Ovary (tissue), 9 donors: ENCODE measurements around the gene LDAH. TPM values are rescaled to one million over a fixed set of nuclear protein-coding genes. Genes with fewer than 3 reads are reported as not detected.

Experiments
- DNase-seq, 5 donors: peaks; one replicate each; pipeline ENCODE4 v3.0.0-alpha.2; 2019 to 2020
- H3K27ac ChIP-seq, 2 donors: fragments of 200-600 bp; one replicate each; pipeline versions ENCODE4 v1.5.1 to v1.8.0; 2019 to 2022
- H3K27me3 ChIP-seq: fragments of 200-600 bp; one replicate; pipeline ENCODE4 v1.8.0; 2022
- H3K36me3 ChIP-seq: fragments of 200-600 bp; sonication (generic); one replicate; pipeline ENCODE4 v1.5.1; 2019
- H3K4me1 ChIP-seq: one replicate; pipeline ENCODE4 v1.8.1; 2013; ENCODE audit warnings: mild to moderate bottlenecking, moderate library complexity; ENCODE audit not compliant: insufficient read depth
- H3K4me3 ChIP-seq: fragments of 200-600 bp; sonication (generic); one replicate; pipeline ENCODE4 v1.5.1; 2017
- H3K9me3 ChIP-seq, 2 donors: fragments of 200-600 bp in 1 of 2; sonication (generic) in 1 of 2; one replicate each; pipeline versions ENCODE4 v1.5.1 to v1.8.1; 2013 to 2019; ENCODE audit warnings: mild to moderate bottlenecking in 1 of 2, moderate library complexity in 1 of 2
- EP300 ChIP-seq: sonication (generic); formaldehyde crosslinking; IDR thresholded peaks from one replicate; pipeline ENCODE4 v1.6.1; 2017; ENCODE audit warnings: antibody characterized with exemption
- POLR2A ChIP-seq: fragments of 450-650 bp; IDR thresholded peaks from one replicate; pipeline ENCODE4 v1.6.1; 2017; ENCODE audit warnings: antibody characterized with exemption, mild to moderate bottlenecking, moderate library complexity
- WGBS, 3 donors: extraction: QIAGEN DNeasy Blood & Tissue Kit in 1 of 3; methylation state at CpG; one replicate each; pipeline versions ENCODE4 v1.1.5 to v1.1.7; 2013 to 2017; 5-methylcytosine and 5-hydroxymethylcytosine counted together
- intact Hi-C, 4 donors: fragments of 100-400 bp; cut with DNase I; formaldehyde crosslinking; loops; one replicate each; pipeline versions ENCODE4 v1.11.0 to v1.15.1; 2022 to 2023
- polyA plus RNA-seq, 2 donors: library from polyadenylated mRNA; stranded (reverse); fragments of 200-250 nt in 1 of 2; fragments of 350-450 nt in 1 of 2; fragmentation: Illumina TruSeq in 1 of 2; extraction: RNeasy Lipid Tissue Mini Kit (QIAGEN cat#74804) in 1 of 2; gene quantifications; one replicate each; pipeline ENCODE4 v1.2.3, GENCODE V29; 2013 to 2014
- total RNA-seq, 7 donors: library from RNA; depleted of rRNA in 2 of 7; stranded (reverse); fragments of >200 nt in 2 of 7; fragmentation: NEBNext Ultra II Directional in 3 of 7; extraction: Animal tissue kit (Norgen Biotek cat#: 25700) in 3 of 7; gene quantifications; one replicate each; pipeline versions ENCODE4 v1.1.0 to v1.2.4, GENCODE V29; 2016 to 2023
- TF ChIP-seq, protein P1 (sequence below), 3 donors: fragments of 450-650 bp in 2 of 3; fragments of 200-600 bp in 1 of 3; IDR thresholded peaks; one replicate each; pipeline versions ENCODE4 v1.5.1 to v1.8.0; 2016 to 2022; ENCODE audit warnings: antibody characterized with exemption in 3 of 3, mild to moderate bottlenecking in 1 of 3
- donor health status: DM: no; HTN: no; CAD: no; lungs with moderate emphysema.
- donor health status: DM: no; HTN: no; CAD: no.
- donor health status: Bipolar disorder and iron deficiency.
- donor health status: DM: yes; HTN: yes; CAD: no.
- donor health status: DM: no; HTN: no; CAD: no.
- donor health status: DM: yes; HTN: yes; CAD: no.

Gene LDAH
- total and polyA plus RNA-seq, 9 donors, result 4.0 to 21.0 (median 11.0) TPM

- Histone ChIP-seq H3K27ac (no peak overlapping the region), H3K4me3 (no peak overlapping the region), H3K27me3 (no peaks in the 10 kb centered on the region), H3K36me3 (no peaks in the 10 kb centered on the region), H3K4me1 (no peaks in the 10 kb centered on the region), H3K9me3 (no peaks in the 10 kb centered on the region)
- TF ChIP-seq EP300 (no peak), POLR2A (no peak)
- TF ChIP-seq, protein P1, sequence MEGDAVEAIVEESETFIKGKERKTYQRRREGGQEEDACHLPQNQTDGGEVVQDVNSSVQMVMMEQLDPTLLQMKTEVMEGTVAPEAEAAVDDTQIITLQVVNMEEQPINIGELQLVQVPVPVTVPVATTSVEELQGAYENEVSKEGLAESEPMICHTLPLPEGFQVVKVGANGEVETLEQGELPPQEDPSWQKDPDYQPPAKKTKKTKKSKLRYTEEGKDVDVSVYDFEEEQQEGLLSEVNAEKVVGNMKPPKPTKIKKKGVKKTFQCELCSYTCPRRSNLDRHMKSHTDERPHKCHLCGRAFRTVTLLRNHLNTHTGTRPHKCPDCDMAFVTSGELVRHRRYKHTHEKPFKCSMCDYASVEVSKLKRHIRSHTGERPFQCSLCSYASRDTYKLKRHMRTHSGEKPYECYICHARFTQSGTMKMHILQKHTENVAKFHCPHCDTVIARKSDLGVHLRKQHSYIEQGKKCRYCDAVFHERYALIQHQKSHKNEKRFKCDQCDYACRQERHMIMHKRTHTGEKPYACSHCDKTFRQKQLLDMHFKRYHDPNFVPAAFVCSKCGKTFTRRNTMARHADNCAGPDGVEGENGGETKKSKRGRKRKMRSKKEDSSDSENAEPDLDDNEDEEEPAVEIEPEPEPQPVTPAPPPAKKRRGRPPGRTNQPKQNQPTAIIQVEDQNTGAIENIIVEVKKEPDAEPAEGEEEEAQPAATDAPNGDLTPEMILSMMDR (IDR thresholded peaks at IDR 0.05), result no peak
- no peak for DNase-seq
- 95 to 99% (median 97%) methylated on average over 2 of the region's 2 CpGs for WGBS, 3 donors
- intact Hi-C loops, result no loop called here
Observed at GRCh38 chr2:20706217-20706616, 116.7 kb downstream of the LDAH start.

- Histone ChIP-seq H3K27me3 (no peaks in the 10 kb centered on the region), H3K27ac (no peak overlapping the region), H3K4me3 (no peak overlapping the region), H3K4me1 (no peaks in the 10 kb centered on the region), H3K36me3 (no peaks in the 10 kb centered on the region), H3K9me3 (no peaks in the 10 kb centered on the region)
- TF ChIP-seq POLR2A, result no peak
- TF ChIP-seq EP300, result no peak
- TF ChIP-seq, protein P1 (IDR thresholded peaks at IDR 0.05), result no peak
- intact Hi-C loops, result no loop called here
- no peak for DNase-seq
- 37 to 81% (median 68%) methylated on average over 1 of the region's 1 CpG for WGBS, 3 donors
Observed at GRCh38 chr2:20704886-20705285, 118.0 kb downstream of the LDAH start.

DNA sequence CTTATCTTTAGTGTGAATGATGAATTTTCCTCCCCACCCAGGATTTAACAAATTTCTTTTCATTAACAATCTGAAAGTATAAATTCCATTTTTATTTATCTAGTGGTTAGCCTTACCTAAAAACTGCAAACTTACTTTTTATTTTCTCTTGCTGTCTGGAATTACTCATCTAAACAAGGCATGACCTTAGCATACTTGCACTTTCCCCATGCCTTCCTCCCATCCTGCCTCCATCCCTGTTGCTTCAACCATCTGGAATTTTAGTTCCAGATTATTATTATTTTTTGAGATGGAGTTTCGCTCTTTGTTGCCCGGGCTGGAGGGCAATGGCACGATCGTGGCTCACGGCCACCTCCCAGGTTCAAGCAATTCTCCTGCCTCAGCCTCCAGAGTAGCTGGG lies 120.3 kb downstream of the LDAH start:
- Histone ChIP-seq H3K36me3 (no peaks in the 10 kb centered on the region), H3K27ac (no peak overlapping the region), H3K4me1 (no peaks in the 10 kb centered on the region), H3K27me3 (no peaks in the 10 kb centered on the region), H3K9me3 (no peaks in the 10 kb centered on the region), H3K4me3 (no peak overlapping the region)
- WGBS, 3 donors, result 28 to 55% (median 43%) methylated on average over 5 of the region's 5 CpGs
- no peak for TF ChIP-seq POLR2A
- TF ChIP-seq, protein P1 (IDR thresholded peaks at IDR 0.05), result no peak
- TF ChIP-seq EP300, result no peak
- intact Hi-C loops, result no loop called here
- no peak for DNase-seq

GRCh38 chr2:20698916-20699613 lies 123.8 kb downstream of the LDAH start:
- no peak for DNase-seq

More at GRCh38 chr2:20698916-20699613, 123.8 kb downstream of the LDAH start:
- Histone ChIP-seq H3K4me3 (no peak overlapping the region), H3K36me3 (no peaks in the 10 kb centered on the region), H3K27ac (no peak overlapping the region), H3K4me1 (no peaks in the 10 kb centered on the region), H3K27me3 (no peaks in the 10 kb centered on the region), H3K9me3 (no peaks in the 10 kb centered on the region)
- intact Hi-C loops, result no loop called here
- no peak for TF ChIP-seq POLR2A
- TF ChIP-seq EP300, result no peak
- TF ChIP-seq, protein P1 (IDR thresholded peaks at IDR 0.05), result no peak
- 20 to 44% (median 24%) methylated on average over 4 of the region's 4 CpGs for WGBS, 3 donors
